ENCODE results near the gene HPCAL1.

HPCAL1 gene

DNA sequence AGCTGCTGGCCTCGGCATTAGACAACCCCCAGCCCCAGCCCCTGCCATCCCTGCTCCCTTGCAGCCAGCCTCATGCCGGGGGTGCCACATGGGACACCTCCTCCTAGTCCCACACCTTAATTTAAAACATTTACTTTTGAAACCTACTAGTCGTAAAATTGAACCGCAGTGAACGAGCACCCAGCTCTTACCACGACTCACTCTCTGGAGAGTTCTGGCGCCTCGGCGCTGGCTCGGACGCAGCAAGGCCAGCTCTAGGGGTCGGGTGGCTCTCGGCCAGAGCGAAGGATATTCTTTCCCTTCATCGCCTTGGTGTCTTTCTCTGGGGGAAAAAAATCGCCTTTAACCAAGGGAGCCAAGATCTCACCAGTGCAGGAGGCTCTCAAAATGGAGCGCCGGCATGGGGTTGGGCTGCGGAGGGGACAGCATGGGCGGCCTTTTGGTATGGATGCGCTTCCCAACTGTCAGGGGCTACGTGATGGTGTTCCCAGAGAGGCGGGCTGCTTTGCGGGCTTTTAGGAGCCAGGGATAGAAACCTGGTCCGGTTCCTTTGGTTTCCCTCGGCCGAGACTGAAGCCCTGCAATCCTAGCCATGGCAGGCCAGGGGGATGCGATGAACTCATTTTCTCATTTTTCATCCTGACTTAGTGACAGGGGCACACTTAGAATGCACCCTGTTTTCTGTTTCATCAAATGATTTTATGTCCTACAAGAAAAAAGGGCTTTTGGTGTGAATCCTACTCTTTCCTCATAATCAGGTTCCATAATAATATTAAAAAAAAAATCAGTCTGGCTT, 2.0 kb downstream of the HPCAL1 start:
- DNase-seq, result no peak

DNA sequence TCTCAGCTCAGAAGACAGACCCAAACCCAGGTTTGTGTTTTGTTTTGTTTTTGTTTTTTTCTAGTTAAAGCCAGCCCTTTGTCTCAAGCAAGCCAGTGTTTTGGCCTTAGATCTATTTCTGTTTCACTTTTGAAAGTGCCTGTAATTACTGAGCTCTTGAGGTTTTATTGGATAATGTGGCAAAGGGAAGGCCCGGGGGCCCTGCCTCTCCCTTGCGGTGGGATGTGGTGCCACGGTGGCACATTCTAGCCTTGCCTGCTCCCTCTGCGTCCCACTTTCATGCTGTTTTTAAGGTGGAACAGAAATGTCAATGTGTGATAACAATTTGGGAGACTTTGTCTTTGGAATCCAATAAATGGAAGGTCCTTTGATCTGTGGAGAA, 2.5 kb downstream of the HPCAL1 start:
- DNase-seq, result peak; percentile 57

DNA sequence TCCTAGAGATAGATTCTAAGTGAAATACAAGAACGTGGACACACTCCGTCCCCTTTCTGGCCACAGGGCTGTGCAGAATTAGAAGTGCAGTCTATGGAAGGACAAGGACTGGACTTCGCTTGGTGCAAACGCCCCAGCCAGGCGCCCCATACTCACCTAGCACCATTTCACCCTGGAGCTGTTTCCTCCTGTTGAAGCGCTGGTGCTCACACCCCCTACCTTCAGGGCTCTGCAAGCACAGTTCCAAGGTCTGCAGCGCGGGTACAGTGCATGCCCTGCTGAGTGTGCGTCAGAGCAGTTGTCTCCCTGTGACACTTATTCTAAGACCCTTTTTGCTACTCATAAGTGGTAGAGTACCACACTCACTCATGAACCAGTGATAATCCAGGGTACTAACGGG, 3.0 kb downstream of the HPCAL1 start:
- DNase-seq, result peak; percentile 67

GRCh38 chr2:10306901-10307463, 4.3 kb downstream of the HPCAL1 start:
- DNase-seq, result no peak

- no peak for DNase-seq
Measured at GRCh38 chr2:10307561-10308156, 5.0 kb downstream of the HPCAL1 start.

DNA sequence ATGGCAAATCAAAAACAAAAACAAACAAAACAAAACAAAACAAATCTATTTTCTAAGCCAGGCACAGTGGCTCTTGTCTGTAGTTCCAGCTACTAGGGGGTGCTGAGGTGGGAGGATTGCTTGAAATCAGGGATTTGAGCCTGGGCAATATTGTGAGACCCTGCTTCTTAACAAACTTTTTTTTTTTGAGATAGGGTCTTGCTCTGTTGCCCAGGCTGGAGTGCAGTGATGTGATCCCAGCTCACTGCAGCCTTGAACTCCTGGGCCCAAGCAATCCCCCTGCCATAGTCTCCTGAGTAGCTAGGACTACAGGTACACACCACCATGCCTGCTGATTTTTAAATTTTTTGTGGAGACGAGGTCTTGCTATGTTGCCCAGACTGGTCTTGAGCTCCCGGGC, 6.2 kb downstream of the HPCAL1 start:
- DNase-seq, result no peak

- no peak for DNase-seq
Measured at GRCh38 chr2:10309286-10309685, 6.6 kb downstream of the HPCAL1 start.

DNA sequence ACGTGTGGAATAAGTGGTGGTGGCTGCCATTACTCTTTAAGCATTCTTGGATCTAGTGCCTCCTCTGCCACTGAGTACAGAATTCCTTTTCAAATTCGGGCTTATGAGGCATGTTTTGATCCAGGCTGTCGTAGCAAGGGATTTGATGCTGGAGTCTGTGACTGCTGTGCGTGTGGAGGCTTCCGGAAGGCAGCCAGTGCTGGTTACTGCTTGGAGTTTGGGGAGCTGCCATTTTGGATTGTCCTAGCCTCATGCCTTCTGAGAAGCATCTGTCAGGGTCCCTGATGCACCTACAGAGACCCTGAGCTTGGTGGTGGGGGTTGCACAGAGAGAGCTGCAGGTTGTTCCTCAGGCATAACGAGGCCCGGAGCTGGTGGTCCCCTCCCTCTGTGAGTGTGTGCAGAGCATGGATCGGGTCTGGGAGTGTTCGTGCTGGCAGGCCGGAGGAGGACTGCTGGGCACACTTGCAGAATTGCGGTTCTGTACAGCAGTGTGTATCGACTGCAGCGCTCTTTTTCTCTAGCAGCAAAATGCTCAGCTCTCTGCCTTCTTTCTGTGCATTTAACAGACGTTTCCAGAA, 7.7 kb downstream of the HPCAL1 start:
- no peak for DNase-seq

GRCh38 chr2:10311736-10312135, 9.0 kb downstream of the HPCAL1 start:
- no peak for DNase-seq

- no peak for DNase-seq
Measured at GRCh38 chr2:10312437-10312957, 9.8 kb downstream of the HPCAL1 start.

- DNase-seq, result no peak
Measured at GRCh38 chr2:10316336-10316735, 13.6 kb downstream of the HPCAL1 start.

- DNase-seq, result no peak
Measured at GRCh38 chr2:10316860-10317259, 14.2 kb downstream of the HPCAL1 start.

DNA sequence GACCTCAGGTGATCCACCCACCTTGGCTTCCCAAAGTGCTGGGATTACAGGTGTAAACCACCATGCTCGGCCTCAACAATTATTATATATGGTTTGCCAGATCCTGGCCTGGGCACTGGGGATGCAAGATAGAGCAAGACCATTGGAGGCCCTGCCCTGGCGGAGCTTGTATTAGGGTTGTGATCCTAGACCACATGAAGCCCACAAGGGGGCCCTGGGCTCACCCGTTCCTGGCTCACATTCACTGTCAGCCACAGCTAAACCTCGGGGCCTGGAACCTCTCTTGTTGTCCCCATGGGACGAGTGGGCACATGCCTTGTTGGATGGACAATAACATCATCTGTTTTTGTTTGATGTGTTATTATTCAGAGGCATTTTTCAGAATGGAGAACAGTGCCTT, 14.9 kb downstream of the HPCAL1 start:
- DNase-seq, result no peak

DNA sequence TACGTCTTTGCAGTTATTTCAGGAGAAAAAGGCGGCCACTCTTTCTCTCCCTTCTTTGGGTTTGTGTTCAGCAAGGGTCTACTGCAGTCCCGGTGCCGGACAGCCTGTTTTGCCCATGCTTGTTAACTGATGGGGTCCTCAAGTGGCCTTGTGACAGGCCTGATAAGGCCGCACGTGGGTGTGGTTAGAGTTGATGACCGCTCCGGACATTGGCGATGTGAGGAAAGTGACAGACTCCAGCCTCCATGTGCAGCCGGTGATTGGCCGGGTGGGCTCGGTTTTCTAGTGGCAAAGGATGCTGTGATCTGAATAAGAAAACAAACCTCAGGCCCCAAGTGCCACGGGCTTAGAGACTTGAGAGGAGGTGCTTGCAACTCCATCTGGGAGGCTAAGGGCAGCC, 15.6 kb downstream of the HPCAL1 start:
- no peak for DNase-seq

DNA sequence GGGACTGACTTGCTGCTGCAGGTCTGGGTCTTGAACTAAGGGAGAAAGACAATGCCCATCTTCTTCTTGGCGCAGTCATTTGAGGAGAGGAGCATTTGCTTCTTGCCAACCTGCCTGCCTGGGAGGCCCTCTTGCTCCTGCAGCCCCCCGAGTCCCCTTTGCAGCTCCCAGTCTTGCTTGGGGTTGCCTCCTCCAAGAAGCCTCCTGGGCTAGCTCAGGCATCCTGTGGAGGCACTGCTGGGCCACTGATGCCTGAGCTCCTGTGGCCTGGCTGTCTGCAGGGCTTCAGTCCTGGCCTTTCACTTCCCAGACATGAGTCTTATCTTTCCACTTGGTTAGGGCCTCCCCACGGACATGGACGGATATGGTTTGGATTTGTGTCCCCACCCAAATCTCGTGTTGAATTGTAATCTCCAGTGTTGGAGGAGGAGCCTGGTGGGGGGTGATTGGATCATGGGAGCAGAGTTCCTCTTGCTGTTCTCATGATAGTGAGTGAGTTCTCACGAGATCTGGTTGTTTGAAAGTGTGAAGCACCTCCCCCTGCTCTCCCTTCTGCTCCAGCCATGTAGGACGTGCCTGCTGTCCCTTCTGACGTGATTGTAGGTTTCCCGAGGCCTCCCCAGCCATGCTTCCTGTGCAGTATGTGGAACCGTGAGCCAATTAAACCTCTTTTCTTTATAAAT, 17.3 kb downstream of the HPCAL1 start:
- no peak for DNase-seq

- DNase-seq, result no peak
Measured at GRCh38 chr2:10320575-10320931, 17.8 kb downstream of the HPCAL1 start.

DNA sequence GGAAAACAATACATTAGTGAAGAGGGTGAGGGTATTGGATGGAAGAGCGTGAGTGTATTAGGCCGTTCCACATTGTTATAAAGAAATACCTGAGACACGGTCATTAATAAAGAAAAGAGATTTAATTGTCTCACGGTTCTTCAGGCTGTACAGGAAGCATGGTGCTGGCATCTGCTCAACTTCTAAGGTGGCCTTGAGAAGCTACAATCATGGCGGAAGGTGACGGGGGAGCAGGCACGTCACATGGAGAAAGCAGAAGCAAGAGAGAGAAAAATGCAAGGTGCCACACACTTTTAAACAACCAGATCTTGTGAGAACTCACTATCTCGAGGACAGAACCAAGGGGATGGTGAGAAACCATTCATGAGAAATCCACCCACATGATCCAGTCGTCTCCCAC, 18.2 kb downstream of the HPCAL1 start:
- no peak for DNase-seq

DNA sequence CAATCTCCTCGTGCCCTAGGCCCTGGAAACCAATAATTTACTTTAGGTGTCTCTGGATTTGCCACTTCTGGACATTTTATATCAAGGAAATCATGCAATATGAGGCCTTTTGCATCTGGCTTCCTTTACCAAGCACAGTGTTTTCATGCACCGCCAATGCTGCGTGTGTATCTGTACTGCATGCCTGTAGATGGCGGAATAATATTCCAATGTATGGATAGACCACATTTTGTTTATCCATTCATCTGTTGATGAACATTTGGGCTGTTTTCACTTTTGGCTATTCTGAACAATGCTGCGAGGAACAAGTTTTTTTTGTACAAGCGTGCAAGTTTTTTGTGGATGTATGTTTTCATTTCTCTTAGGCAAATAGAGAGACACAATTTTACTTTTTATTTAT, 18.9 kb downstream of the HPCAL1 start:
- DNase-seq, result no peak

DNA sequence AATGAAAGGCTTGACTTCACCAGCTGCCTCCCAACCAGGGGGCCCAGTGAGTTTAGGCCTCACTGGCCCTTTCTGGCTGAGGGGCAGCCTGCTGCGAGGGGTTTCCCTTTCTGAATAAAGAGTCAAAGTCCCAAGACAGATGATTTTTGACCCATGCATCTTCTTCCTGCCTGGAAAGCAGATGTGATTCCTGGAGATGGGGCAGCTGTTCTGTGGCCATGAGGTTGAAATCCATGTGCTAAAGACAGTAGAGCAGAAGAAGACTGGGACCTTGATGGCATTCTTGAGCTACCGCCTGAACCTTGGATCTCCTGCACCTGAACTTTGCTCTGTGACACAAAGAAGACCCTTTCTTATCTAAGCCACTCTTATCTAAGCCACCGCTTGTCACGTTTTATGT, 19.8 kb downstream of the HPCAL1 start:
- no peak for DNase-seq

- DNase-seq, result no peak
Measured at GRCh38 chr2:10322973-10323372, 20.3 kb downstream of the HPCAL1 start.

DNA sequence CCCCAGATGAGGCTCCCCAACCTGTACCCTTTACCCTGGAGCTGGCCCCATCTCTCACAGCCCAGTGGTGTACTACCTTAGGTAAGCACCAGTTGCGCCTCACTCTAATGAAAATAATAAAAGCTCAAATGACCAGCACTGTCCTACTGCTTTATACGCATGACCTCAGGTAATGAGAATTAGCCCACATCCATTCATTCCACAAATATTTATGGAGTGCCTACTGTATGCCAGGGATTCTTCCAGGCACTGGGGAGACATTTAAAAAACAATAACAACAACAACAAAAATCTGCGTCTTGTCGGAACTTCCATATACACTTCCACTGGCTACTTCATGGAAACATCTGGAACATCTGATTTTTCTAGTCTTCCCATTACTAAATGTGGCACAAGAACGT, 20.8 kb downstream of the HPCAL1 start:
- no peak for DNase-seq

DNA sequence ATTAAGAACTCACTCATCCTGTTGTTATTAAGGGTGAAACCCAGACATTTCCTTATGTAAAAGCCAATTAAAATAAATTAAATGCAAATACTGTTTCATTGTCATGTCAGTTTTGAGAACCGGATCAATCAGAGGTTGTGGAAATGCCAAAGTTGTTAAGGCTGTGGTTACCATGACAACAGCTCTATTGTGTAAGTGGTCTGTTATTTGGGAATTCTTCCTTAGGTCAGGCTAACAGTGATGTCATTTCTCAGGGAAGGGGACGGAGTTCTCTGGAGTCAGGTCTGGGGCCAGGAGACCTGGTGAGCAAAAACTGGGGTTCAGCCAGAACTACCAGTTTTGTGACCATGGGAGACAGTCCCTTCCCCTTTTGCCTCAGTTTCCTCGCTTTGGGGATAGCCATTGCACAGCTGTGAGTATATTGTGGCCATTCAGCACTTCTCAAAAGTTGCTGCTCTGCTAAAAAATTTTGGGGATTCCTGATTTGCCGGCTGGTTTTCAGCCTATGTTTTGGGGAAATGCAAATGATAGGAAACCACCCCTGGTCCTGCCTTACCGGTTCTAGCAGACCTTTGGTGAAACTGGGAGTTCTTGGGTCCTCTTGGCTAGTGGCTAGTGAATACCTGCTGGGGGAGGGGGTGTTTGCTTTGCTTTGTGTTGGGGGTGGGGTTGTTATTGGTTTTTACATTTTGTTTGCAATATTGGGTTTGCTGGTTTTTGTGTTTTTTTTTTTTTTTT, 21.6 kb downstream of the HPCAL1 start:
- DNase-seq, result no peak
